NCI-H524 (cell line): Measurements from ENCODE around the gene SPEN.
"Not testable (repeated sequence)": the region's sequence is repeated elsewhere in the genome, so short reads cannot be mapped to it uniquely, and the experiment has no call there.

Source experiments
- DNase-seq, 2 experiments: peaks; one replicate each; lab custom pipeline; 2025; lab: John Stamatoyannopoulos, UW

Gene SPEN

DNA sequence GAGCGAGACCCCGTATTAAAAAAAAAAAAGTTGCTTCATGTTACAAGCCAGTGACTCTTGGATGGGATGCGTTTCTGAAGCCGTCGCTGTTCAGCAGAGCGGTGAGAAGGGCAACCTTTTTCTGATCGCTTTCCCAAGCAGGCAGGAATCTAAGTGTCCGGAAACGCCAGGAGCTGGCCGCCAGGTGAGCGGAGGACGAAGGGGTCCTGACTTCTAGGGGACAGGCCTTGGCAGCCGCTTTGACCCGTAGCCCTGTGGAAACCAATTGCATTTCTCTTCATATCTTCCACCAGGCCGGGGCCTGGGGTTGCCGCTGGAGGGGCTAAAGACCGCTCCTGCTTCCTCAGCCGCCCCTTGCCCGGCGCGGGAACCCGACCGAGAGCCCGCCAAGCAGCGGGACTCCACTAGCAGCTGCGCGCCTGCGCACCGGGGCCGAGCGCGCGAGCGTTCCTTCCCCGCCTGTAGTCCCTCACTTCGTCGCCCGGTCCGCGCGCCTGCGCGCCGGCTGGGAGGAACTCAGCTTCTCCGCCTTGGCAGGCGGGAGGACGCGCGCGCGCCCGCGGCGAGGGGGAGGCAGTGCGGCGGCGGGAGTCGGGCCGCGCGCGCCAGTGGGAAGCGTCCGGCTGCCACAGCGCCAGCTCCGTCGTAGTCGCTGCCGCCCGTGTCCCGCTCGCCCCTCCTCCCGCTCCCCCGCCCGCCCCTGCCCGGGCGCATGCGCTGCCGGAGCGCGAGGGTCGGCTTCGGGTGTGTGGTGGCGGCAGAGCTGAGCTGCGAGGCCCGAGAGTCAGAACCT is at the start of gene SPEN:
SPEN (plus strand) TSS at position 608 of the 793 bp plus-strand sequence. CDS start 361 bp downstream, outside the sequence.
- peak; percentile 88 to 97 for DNase-seq

- no peak for DNase-seq
Measured at GRCh38 chr1:15799004-15799867, 48.3 kb upstream of the SPEN start.

- DNase-seq: no peak
Measured at GRCh38 chr1:15799928-15800835, 47.3 kb upstream of the SPEN start.

- no peak for DNase-seq
Measured at GRCh38 chr1:15802234-15802965, 45.1 kb upstream of the SPEN start.

DNA sequence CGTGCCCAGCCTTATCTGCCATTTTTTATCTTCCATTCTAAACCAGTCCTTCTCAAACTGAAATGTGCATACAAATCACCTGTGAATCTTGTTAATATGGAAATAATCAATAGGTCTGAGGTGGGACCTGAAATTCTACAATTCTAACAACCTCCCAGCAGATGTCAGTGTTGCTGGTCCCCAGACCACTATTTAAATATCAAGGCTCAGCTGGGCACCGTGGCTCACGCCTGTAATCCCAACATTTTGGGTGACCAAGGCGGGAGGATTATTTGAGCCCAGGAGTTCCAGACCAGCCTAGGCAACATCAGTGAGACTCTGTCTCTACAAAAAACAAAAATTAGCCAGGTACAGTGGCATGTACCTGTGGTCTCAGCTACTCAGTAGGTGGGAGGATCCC is 44.1 kb upstream of the SPEN start:
- peak in 1 of 2 experiments; percentile 51 for DNase-seq

DNA sequence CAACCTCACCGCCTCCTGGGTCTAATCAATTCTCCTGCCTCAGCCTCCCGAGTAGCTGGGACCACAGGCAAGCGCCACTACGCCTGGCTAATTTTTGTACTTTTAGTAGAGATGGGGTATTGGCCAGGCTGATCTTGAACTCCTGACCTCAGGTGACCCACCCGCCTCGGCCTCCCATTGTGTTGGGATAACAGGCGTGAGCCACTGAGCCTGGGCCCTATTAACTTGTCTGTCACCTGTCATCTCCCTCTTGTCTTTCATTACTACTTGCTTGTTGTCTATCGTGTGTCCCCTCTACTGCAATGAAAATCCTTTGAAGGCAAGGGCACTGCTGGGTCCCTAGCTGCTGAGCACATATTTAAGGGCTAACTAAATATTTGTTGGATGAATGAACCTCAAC is 43.4 kb upstream of the SPEN start:
- DNase-seq: no peak

DNA sequence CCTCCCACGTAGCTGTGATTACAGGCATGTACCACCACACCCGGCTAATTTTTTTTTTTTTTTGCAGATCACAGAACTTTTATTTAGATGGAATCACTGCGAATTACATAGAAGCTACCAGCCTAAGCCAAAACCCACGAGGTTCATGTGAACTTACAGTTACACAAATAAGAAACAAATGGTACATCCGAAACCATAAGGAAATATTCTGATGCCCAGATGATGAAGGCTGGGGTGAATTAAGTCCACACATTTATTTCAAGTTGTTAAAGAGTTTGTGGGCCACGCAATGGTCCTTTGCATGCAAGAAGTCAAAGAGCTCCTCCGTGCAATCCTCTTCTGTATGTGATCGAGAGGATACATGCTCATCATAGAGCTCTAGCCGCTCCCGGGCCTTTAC is 40.4 kb upstream of the SPEN start:
- no peak for DNase-seq

- not testable (repeated sequence) for DNase-seq
Measured at GRCh38 chr1:15807549-15807948, 40.0 kb upstream of the SPEN start, which contains the start of gene UQCRHL. Gene UQCRHL, minus strand, starts transcription at chr1:15807649. Its CDS starts 0 bp downstream, at chr1:15807649.

DNA sequence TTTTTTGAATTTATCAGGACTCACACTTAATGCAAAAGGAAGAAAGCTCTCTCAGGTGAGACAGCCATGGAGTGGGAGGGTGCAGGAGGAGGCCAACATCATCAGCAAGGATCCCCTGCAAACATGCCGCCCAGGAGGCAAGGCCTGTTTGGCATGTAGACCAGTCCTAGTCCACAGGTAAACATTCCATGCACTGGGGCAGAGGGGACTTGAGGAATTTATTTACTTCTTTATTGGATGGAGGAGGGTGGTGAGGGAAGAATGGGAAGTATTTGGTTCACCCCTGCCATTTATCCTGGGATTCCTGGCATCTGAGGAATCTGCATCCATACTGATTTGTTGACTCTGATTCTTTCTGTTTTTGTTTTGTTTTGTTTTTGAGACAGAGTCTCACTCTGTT is 38.6 kb upstream of the SPEN start:
- no peak for DNase-seq

DNA sequence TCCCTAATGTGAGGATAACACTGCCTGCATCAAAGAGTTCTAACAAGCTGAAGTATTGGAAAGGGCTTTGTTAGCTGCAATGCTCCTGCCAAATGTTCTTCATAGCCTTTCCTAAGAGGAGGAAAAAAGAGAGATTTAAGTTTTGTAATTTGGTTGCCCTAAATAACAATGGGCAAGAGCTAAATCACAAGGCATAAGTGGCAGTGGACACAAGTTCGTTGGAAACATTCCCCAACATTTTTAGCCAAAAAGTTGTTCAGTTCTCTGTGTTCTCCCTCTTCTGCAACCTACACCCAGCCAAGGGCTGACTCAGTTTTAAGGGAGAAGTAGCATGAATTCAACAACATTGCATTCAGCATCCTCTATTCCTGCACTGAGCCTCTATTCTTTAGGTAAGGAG is 37.4 kb upstream of the SPEN start:
- DNase-seq: no peak

GRCh38 chr1:15816674-15817073 is 30.8 kb upstream of the SPEN start:
- DNase-seq: no peak

DNA sequence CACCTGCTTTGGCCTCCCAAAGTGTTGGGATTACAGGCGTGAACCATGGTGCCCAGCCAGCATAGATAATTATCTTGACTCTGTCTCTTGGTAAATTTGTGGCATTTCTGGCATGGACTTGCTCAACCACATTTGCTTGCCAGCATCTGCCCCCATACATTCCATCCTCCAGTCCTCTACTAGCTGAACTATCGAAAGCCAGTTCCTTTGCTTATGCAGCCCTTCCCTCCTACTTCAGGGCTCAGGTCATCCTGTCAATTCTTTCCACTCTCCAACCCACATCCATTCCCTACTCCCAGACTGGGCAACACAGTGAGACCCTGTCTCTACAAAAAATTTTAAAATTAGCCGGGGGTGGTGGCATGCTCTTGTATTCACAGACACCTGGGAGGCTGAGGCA is 27.0 kb upstream of the SPEN start:
- DNase-seq: no peak

DNA sequence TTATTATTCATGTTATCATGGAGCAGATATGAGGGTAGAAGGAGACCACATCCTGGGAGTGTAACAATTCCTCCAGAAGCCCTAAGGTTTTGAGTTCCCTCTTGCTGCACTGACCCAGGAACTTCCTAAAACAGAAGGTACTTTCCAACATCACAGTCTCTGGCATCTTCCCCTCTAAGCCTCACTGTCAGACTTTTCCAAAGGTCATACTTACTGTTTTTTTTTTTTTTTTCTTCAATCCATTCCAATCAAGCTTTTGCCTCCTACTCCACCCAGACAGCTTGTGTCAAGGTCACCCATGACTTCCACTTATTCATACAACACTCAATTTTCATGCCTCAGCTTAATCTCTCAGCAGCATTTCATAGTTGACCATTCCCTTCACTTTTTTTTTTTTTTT is 21.7 kb upstream of the SPEN start:
- DNase-seq: no peak

- no peak for DNase-seq
Measured at GRCh38 chr1:15826810-15827507, 20.5 kb upstream of the SPEN start.

DNA sequence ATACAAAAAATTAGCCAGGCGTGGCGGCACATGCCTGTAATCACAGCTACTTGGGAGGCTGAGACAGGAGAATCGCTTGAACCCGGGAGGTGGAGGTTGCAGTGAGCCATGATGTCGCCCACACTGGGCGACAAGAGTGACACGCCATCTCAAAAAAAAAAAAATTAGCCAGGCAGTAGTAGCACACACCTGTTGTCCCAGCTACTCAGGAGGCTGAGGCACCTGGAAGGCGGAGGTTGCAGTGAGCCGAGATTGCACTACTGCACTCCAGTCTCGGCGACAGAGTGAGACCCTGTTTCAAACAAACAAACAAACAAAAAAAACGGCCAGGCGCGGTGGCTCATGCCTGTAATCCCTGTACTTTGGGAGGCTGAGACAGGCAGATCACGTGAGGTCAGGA is 19.9 kb upstream of the SPEN start:
- DNase-seq: not testable (repeated sequence)

DNA sequence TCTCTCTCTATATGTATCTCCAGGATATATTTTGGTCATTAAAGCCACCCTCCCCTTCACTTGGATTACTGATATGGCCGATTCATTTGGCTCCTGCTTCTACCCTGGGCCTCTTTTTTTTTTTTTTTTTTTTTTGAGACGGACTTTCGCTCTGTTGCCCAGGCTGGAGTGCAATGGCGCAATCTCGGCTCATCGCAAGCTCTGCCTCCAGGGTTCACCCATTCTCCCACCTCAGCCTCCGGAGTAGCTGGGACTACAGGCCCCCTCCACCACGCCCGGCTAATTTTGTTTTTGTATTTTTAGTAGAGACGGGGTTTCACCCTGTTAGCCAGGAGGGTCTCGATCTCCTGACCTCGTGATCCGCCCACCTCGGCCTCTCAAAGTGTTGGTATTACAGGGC is 18.6 kb upstream of the SPEN start:
- DNase-seq: not testable (repeated sequence)

- DNase-seq: no peak
Measured at GRCh38 chr1:15830258-15830657, 17.2 kb upstream of the SPEN start.

GRCh38 chr1:15833069-15833679 is 14.3 kb upstream of the SPEN start:
- no peak for DNase-seq

DNA sequence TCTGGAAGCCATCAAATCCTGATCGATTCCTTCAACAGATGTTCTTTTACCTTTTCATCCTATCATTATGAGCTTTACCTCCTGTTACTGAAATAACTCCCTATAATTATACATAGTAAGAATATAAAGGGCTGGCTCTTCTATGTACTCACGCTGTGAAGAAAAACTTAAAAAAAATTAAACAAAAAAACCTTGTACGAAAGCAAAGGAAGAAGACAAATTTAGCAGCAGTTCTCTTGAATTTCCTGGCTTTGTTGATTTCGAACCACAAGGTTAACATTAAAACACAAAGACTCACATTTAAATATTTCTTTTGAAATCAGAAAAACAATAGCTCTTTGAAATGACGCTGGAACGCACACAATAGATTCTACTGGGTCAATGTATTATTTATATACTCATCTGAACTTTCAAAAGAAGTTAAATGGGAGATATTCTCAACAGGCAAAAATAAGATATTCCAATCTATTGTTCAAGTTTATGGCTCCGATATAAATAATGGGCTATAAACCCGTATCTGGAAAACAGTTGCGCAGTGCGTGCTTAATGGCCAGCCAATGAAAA is 13.6 kb upstream of the SPEN start:
- DNase-seq: no peak
